KMS-11 (cell line): Measurements from ENCODE around the gene CCL8.

Experiments
- H2AFZ ChIP-seq: fragments of 200-600 bp; sonication (generic); 2 replicates; pipeline ENCODE4 v1.6.1; 2016; ENCODE audit warnings: antibody characterized with exemption, mixed run types, low read depth
- H3K27ac ChIP-seq: fragments of 200-600 bp; sonication (generic); 2 replicates; pipeline ENCODE4 v1.6.1; 2016; ENCODE audit warnings: mild to moderate bottlenecking, mixed run types
- H3K27me3 ChIP-seq: fragments of 200-600 bp; sonication (generic); 2 replicates; pipeline ENCODE4 v1.6.1; 2017; ENCODE audit warnings: mild to moderate bottlenecking, low read depth, mixed run types, moderate library complexity; ENCODE audit not compliant: insufficient read depth
- H3K36me3 ChIP-seq: fragments of 200-600 bp; sonication (generic); 2 replicates; pipeline ENCODE4 v1.6.1; 2017; ENCODE audit warnings: mild to moderate bottlenecking, mixed run types; ENCODE audit not compliant: insufficient read depth
- H3K4me1 ChIP-seq: fragments of 200-600 bp; sonication (generic); 2 replicates; pipeline ENCODE4 v1.6.1; 2016; ENCODE audit warnings: mild to moderate bottlenecking, low read depth, mixed run types; ENCODE audit not compliant: poor library complexity, severe bottlenecking
- H3K4me2 ChIP-seq: fragments of 200-600 bp; sonication (generic); 2 replicates; pipeline ENCODE4 v1.7.0; 2016; ENCODE audit warnings: mild to moderate bottlenecking, mixed run types
- H3K4me3 ChIP-seq: fragments of 200-600 bp; sonication (generic); IDR thresholded peaks from 2 replicates; pipeline ENCODE4 v1.6.1; 2017; ENCODE audit warnings: low read depth, low read length, mixed read lengths; ENCODE audit not compliant: insufficient read depth
- H3K79me2 ChIP-seq: fragments of 200-600 bp; sonication (generic); 2 replicates; pipeline ENCODE4 v1.6.1; 2016; ENCODE audit warnings: low read depth, mixed run types; ENCODE audit not compliant: insufficient read depth
- H3K9ac ChIP-seq: fragments of 200-600 bp; sonication (generic); 2 replicates; pipeline ENCODE4 v1.6.1; 2016; ENCODE audit warnings: mild to moderate bottlenecking, mixed run types
- H4K20me1 ChIP-seq: fragments of 200-600 bp; sonication (generic); 2 replicates; pipeline ENCODE4 v1.6.1; 2016; ENCODE audit warnings: mild to moderate bottlenecking, mixed run types; ENCODE audit not compliant: insufficient read depth
- TF ChIP-seq, protein P1 (sequence below): fragments of 200-600 bp; sonication (generic); conservative IDR thresholded peaks from 2 replicates; pipeline ENCODE4 v1.6.1; 2017; ENCODE audit warnings: low read depth, mild to moderate bottlenecking, antibody characterized with exemption, low read length, moderate library complexity, mixed read lengths

The CCL8 gene

DNA sequence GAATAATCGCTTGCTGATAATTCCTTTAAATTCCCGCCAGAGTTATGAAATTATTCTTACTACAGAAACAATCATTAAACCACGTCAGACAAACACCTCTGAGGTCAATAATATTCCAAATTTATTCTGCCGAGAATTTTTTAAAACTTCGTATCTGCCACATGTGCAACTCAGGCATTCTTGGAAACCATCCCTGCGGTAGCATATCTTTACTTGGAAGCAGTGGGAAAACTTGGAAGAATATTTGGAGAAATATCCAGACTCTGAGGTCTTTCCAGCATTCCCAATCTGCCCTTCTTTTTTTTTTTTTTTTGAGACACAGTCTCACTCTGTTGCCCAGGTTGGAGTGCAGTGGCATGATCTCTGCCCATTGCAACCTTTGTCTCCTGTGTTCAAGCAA, 35.7 kb upstream of the CCL8 start:
- TF ChIP-seq, protein P1, sequence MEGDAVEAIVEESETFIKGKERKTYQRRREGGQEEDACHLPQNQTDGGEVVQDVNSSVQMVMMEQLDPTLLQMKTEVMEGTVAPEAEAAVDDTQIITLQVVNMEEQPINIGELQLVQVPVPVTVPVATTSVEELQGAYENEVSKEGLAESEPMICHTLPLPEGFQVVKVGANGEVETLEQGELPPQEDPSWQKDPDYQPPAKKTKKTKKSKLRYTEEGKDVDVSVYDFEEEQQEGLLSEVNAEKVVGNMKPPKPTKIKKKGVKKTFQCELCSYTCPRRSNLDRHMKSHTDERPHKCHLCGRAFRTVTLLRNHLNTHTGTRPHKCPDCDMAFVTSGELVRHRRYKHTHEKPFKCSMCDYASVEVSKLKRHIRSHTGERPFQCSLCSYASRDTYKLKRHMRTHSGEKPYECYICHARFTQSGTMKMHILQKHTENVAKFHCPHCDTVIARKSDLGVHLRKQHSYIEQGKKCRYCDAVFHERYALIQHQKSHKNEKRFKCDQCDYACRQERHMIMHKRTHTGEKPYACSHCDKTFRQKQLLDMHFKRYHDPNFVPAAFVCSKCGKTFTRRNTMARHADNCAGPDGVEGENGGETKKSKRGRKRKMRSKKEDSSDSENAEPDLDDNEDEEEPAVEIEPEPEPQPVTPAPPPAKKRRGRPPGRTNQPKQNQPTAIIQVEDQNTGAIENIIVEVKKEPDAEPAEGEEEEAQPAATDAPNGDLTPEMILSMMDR: no peak
- Histone ChIP-seq H3K4me3 (no peak overlapping the region), H4K20me1 (no peaks in the 10 kb centered on the region)

DNA sequence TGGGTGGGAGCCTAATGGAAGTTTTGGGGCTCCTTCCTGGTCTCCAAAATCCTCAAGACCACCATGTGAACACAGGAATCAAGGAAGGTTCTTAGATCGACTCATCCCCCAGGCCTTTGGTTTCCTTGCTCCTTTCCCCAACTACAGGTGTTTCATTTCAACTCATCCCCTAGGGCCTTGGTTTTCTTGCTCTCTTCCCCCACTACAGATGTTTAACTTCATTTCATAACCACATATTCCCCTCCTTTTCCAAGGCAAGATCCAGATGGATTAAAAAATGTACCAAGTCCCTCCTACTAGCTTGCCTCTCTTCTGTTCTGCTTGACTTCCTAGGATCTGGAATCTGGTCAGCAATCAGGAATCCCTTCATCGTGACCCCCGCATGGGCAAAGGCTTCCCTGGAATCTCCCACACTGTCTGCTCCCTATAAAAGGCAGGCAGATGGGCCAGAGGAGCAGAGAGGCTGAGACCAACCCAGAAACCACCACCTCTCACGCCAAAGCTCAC, 33.9 kb upstream of the CCL8 start, which contains the start of gene CCL11:
TSS of gene CCL11 (plus strand) at position 457 of the 507 bp plus-strand sequence. CDS start 67 bp downstream, outside the sequence.
- Histone ChIP-seq H3K27me3 (no peaks in the 10 kb centered on the region), H2AFZ (no peak within 1 kb of the TSS), H3K9ac (no peak within 1 kb of the TSS), H4K20me1 (no peaks in the 10 kb centered on the region), H3K36me3 (no peaks in the 10 kb centered on the region), H3K79me2 (no peaks in the 10 kb centered on the region), H3K4me3 (no peak within 1 kb of the TSS), H3K27ac (no peak within 1 kb of the TSS), H3K4me2 (no peak within 1 kb of the TSS), H3K4me1 (no peaks in the 10 kb centered on the region)
- TF ChIP-seq, protein P1: no peak

More for the DNA sequence above, 35.7 kb upstream of the CCL8 start:
- H3K27ac ChIP-seq: no peak overlapping the region
- no peak overlapping the region for H2AFZ ChIP-seq
- no peak overlapping the region for H3K4me2 ChIP-seq
- no peaks in the 10 kb centered on the region for H3K36me3 ChIP-seq
- no peaks in the 10 kb centered on the region for H3K27me3 ChIP-seq
- no peaks in the 10 kb centered on the region for H3K4me1 ChIP-seq
- no peak overlapping the region for H3K9ac ChIP-seq
- no peaks in the 10 kb centered on the region for H3K79me2 ChIP-seq

DNA sequence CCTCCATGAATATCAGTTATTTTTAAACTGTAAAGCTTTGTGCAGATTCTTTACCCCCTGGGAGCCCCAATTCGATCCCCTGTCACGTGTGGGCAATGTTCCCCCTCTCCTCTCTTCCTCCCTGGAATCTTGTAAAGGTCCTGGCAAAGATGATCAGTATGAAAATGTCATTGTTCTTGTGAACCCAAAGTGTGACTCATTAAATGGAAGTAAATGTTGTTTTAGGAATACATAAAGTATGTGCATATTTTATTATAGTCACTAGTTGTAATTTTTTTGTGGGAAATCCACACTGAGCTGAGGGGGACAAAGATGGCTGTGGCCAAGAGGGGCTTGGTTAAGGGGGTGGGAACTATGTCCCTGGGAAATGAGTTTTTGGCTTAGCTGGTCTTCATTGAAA, 31.4 kb upstream of the CCL8 start:
- Histone ChIP-seq H2AFZ (no peak overlapping the region), H3K4me1 (no peaks in the 10 kb centered on the region), H3K4me3 (no peak overlapping the region), H4K20me1 (no peaks in the 10 kb centered on the region), H3K9ac (no peak overlapping the region), H3K27ac (no peak overlapping the region), H3K79me2 (no peaks in the 10 kb centered on the region), H3K27me3 (no peaks in the 10 kb centered on the region), H3K4me2 (no peak overlapping the region), H3K36me3 (no peaks in the 10 kb centered on the region)
- TF ChIP-seq, protein P1: no peak

DNA sequence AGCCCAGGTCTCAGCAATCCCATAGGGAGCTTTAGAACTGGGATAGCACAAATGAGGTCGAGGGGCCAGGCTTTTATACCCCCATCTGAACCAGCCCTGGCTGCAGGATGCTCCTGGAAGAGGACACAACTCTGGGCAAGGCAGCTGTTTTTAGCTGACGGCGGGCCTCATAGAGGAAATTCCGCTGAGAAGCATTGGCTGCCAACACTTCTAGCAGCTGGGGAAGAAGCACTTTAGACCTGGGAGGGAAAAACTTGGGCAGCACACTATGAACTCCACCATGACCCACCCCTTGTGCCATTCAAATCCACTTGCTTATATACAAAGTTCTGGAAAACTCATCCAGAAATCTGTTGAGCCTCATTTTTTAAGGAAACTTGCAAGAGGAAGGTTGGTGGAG, 28.6 kb upstream of the CCL8 start:
- no peak overlapping the region for H2AFZ ChIP-seq
- no peaks in the 10 kb centered on the region for H3K36me3 ChIP-seq
- H3K4me3 ChIP-seq: no peak overlapping the region
- TF ChIP-seq, protein P1: no peak
- H3K9ac ChIP-seq: no peak overlapping the region
- H3K79me2 ChIP-seq: no peaks in the 10 kb centered on the region
- no peaks in the 10 kb centered on the region for H3K4me1 ChIP-seq
- H3K4me2 ChIP-seq: no peak overlapping the region
- no peaks in the 10 kb centered on the region for H3K27me3 ChIP-seq
- no peaks in the 10 kb centered on the region for H4K20me1 ChIP-seq
- no peak overlapping the region for H3K27ac ChIP-seq
